Fibroblast of lung (primary cell): ENCODE results near the gene RBM20. TPM values are rescaled to one million over a fixed set of nuclear protein-coding genes. Genes with fewer than 3 reads are reported as not detected.

ENCODE experiments used
- DNase-seq, 2 donors: peaks; one replicate each; pipeline versions ENCODE4 v3.0.0 to v3.0.0-alpha.2; 2010; ENCODE audit warnings: low read depth in 2 of 2
- H2AFZ ChIP-seq: 2 replicates; pipeline ENCODE4 v1.5.1; 2012; ENCODE audit warnings: low read length, control low read depth, inconsistent platforms
- H3K27ac ChIP-seq: 2 replicates; pipeline ENCODE4 v1.5.1; 2011; ENCODE audit warnings: low read length, control low read depth; ENCODE audit not compliant: insufficient read depth
- H3K27me3 ChIP-seq: 2 replicates; pipeline ENCODE4 v1.5.1; 2011; ENCODE audit warnings: mild to moderate bottlenecking, low read length; ENCODE audit not compliant: control insufficient read depth, insufficient read depth
- H3K36me3 ChIP-seq: 2 replicates; pipeline ENCODE4 v1.5.1; 2011; ENCODE audit warnings: low read length; ENCODE audit not compliant: control insufficient read depth, insufficient read depth
- H3K4me1 ChIP-seq: 2 replicates; pipeline ENCODE4 v1.5.1; 2011; ENCODE audit warnings: low read length; ENCODE audit not compliant: control insufficient read depth, insufficient read depth; ENCODE audit errors: extremely low read depth
- H3K4me2 ChIP-seq: 2 replicates; pipeline ENCODE4 v1.5.1; 2011; ENCODE audit warnings: low read length, control low read depth; ENCODE audit not compliant: insufficient read depth; ENCODE audit errors: extremely low read depth
- H3K4me3 ChIP-seq, 4 experiments: fragments of 200-600 bp in 1 of 4; sonication (generic) in 1 of 4; replicated peaks in 1 of 4; 2 replicates each; pipeline ENCODE4 v1.5.1; 2011 to 2016; ENCODE audit warnings: low read length in 4 of 4, low read depth in 3 of 4, mild to moderate bottlenecking in 3 of 4, control low read depth in 2 of 4, inconsistent platforms in 1 of 4, mixed read lengths in 1 of 4; ENCODE audit not compliant: insufficient read depth in 1 of 4; ENCODE audit errors: control extremely low read depth in 1 of 4
- H3K79me2 ChIP-seq: 2 replicates; pipeline ENCODE4 v1.5.1; 2012; ENCODE audit warnings: mild to moderate bottlenecking, low read length, inconsistent platforms; ENCODE audit not compliant: control insufficient read depth, insufficient read depth
- H3K9ac ChIP-seq: 2 replicates; pipeline ENCODE4 v1.5.1; 2011; ENCODE audit warnings: mild to moderate bottlenecking, low read length, control low read depth; ENCODE audit not compliant: insufficient read depth
- H3K9me3 ChIP-seq: 2 replicates; pipeline ENCODE4 v1.5.1; 2012; ENCODE audit warnings: low read depth, low read length; ENCODE audit not compliant: control insufficient read depth, insufficient read depth
- H4K20me1 ChIP-seq: 2 replicates; pipeline ENCODE4 v1.5.1; 2011; ENCODE audit warnings: low read length; ENCODE audit not compliant: control insufficient read depth, insufficient read depth; ENCODE audit errors: extremely low read depth
- EZH2 ChIP-seq: IDR thresholded peaks from 2 replicates; pipeline ENCODE4 v1.5.1; 2012; ENCODE audit warnings: low read length, control low read depth, mild to moderate bottlenecking; ENCODE audit errors: missing control alignments
- polyA plus RNA-seq, 2 donors: library from polyadenylated mRNA; depleted of rRNA in 1 of 2; stranded (reverse) in 1 of 2; unstranded in 1 of 2; fragments of >200 nt; gene quantifications; 2 replicates each; pipeline ENCODE4 v1.2.1, GENCODE V29; 2011 to 2012; ENCODE audit warnings: missing spikeins in 1 of 2
- total RNA-seq: library from RNA; depleted of rRNA; stranded (reverse); fragments of >200 nt; gene quantifications from 2 replicates; pipeline ENCODE4 v1.2.1, GENCODE V29; 2014
- TF ChIP-seq, protein P1 (sequence below), 2 donors: IDR thresholded peaks in 1 of 2; conservative IDR thresholded peaks in 1 of 2; 1 replicate in 1 of 2; 2 replicates in 1 of 2; pipeline ENCODE4 v1.5.1; 2011 to 2012; ENCODE audit warnings: low read length in 2 of 2, control low read depth in 1 of 2, inconsistent platforms in 1 of 2, low read depth in 1 of 2, mild to moderate bottlenecking in 1 of 2

RBM20 gene
- total and polyA plus RNA-seq, 2 donors (not counting 1 experiment from before 2014, with no cell fraction given), result under 0.01 to 0.05 TPM

DNA sequence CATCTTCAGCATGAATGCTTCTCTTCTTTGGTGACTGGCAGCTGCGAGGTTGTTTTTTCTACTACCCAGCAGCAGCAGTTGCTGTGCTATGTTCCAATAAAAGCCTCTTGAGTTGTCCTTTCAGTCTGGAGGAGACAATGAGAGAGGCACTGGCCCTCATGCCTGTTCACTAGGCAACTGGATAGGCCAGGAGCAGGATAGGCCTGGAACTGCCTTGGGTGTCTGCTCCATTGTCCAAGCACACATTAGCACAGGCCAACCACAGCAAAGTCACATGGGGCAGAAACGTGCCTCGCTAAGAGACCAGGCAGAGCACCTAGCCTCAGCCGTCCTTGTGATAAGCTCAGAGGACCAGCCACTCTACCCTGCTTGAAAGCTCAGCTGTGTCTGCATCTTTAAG, 150.7 kb downstream of the RBM20 start:
- no peak overlapping the region for H3K4me3 ChIP-seq
- no peaks in the 10 kb centered on the region for H3K36me3 ChIP-seq
- no peak overlapping the region for H3K9ac ChIP-seq
- no peaks in the 10 kb centered on the region for H3K79me2 ChIP-seq
- H3K9me3 ChIP-seq, result no peaks in the 10 kb centered on the region
- peak in 1 of 2 donors; percentile 6 for DNase-seq
- no peak overlapping the region for H3K27ac ChIP-seq
- no peak overlapping the region for H3K4me2 ChIP-seq
- peaks cover 5% of the 10 kb centered on the region for H3K27me3 ChIP-seq
- H3K4me1 ChIP-seq, result no peaks in the 10 kb centered on the region
- no peaks in the 10 kb centered on the region for H4K20me1 ChIP-seq
- no peak for TF ChIP-seq EZH2
- TF ChIP-seq, protein P1, sequence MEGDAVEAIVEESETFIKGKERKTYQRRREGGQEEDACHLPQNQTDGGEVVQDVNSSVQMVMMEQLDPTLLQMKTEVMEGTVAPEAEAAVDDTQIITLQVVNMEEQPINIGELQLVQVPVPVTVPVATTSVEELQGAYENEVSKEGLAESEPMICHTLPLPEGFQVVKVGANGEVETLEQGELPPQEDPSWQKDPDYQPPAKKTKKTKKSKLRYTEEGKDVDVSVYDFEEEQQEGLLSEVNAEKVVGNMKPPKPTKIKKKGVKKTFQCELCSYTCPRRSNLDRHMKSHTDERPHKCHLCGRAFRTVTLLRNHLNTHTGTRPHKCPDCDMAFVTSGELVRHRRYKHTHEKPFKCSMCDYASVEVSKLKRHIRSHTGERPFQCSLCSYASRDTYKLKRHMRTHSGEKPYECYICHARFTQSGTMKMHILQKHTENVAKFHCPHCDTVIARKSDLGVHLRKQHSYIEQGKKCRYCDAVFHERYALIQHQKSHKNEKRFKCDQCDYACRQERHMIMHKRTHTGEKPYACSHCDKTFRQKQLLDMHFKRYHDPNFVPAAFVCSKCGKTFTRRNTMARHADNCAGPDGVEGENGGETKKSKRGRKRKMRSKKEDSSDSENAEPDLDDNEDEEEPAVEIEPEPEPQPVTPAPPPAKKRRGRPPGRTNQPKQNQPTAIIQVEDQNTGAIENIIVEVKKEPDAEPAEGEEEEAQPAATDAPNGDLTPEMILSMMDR (conservative IDR thresholded peaks at IDR 0.05 in 1 of 2, IDR thresholded peaks at IDR 0.05 in 1 of 2; ENCODE audit: low read depth in 1 of 2, low read length in 2 of 2), result no peak
- no peak overlapping the region for H2AFZ ChIP-seq

DNA sequence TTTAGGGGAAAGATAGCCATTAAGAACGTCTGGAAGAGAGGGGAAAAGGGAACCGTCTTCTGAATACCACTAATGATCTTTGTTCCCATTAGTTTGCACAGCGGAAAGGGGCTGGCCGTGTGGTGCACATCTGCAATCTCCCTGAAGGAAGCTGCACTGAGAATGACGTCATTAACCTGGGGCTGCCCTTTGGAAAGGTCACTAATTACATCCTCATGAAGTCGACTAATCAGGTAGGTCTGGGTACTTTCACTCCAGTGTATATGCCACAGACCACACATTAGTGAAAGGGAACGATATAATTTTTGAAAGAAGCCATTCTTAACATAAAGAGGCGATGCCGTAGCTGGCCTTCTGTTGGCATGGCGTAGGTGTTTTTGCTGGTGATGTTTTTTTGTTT, 153.3 kb downstream of the RBM20 start:
- Histone ChIP-seq H3K79me2 (no peaks in the 10 kb centered on the region), H3K9me3 (no peaks in the 10 kb centered on the region), H3K36me3 (no peaks in the 10 kb centered on the region), H3K9ac (no peak overlapping the region), H3K4me1 (no peaks in the 10 kb centered on the region), H2AFZ (no peak overlapping the region), H3K27ac (no peak overlapping the region), H3K27me3 (no peaks in the 10 kb centered on the region), H3K4me2 (no peak overlapping the region), H3K4me3 (no peak overlapping the region), H4K20me1 (no peaks in the 10 kb centered on the region)
- no peak for DNase-seq
- TF ChIP-seq, protein P1 (conservative IDR thresholded peaks at IDR 0.05 in 1 of 2, IDR thresholded peaks at IDR 0.05 in 1 of 2; ENCODE audit: low read depth in 1 of 2, low read length in 2 of 2), result no peak
- TF ChIP-seq EZH2, result no peak

DNA sequence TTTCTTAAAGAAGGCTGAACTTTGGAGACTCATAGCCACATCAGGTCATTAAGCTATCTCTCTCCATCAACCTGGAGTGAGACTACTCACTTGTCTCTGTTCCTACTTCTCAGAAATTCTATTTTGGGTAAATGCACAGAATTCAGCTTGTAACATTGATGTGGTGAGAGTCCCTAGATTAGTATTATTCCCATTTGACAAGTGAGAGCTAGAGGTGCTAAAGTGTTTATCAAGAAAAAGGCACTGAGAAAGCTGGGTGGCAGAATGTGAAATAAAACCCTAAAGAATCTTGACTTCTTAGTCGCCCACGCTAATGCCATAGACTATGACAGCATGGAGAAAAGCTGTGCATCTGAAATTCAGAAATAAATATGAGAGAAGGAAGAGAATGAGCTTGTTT, 154.2 kb downstream of the RBM20 start:
- Histone ChIP-seq H4K20me1 (no peaks in the 10 kb centered on the region), H3K9ac (no peak overlapping the region), H3K4me2 (no peak overlapping the region), H3K9me3 (no peaks in the 10 kb centered on the region), H3K27ac (no peak overlapping the region), H2AFZ (no peak overlapping the region), H3K4me1 (peaks cover 3% of the 10 kb centered on the region), H3K36me3 (no peaks in the 10 kb centered on the region), H3K4me3 (no peak overlapping the region), H3K79me2 (no peaks in the 10 kb centered on the region), H3K27me3 (no peaks in the 10 kb centered on the region)
- DNase-seq, result no peak
- TF ChIP-seq EZH2, result no peak
- TF ChIP-seq, protein P1 (conservative IDR thresholded peaks at IDR 0.05 in 1 of 2, IDR thresholded peaks at IDR 0.05 in 1 of 2; ENCODE audit: low read depth in 1 of 2, low read length in 2 of 2), result no peak
